ENCODE results near the gene FGR.
A peak's percentile ranks its signal among the peaks of the same experiment; 100 is the strongest.

Gene FGR

GRCh38 chr1:27572019-27572678 is 62.8 kb downstream of the FGR start:
- no peak overlapping the region for H3K4me3 ChIP-seq (ENCODE audit: low read depth, low read length)

DNA sequence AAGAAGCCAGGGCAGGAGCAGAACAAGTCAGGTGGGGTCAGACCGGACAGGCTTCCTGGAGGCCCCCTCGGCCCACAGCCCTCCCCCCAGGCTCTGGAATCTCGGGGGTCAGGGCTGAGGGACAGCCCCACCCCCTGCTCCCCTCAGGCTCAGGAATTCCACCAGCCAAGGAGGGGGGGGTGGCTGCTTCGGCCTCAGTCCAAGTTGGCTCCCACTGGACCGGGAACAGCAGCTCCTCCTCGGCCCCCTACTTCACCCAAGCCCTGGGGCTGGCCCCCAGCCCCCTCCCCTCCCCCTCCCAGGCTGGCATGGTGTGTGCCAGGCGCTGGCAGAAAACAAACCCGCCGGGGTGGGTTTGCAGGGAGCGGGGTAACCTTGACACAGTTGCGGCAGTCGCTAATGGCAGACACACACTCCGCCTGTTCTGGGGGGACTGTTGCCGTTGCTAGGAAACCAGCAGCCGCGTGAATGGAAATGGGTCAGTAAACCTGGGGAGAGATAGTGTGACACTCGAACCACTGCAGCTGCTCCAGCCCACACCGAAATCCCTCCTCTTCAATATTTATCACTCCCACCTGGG is 63.5 kb downstream of the FGR start:
- no peak for DNase-seq (ENCODE audit: low read depth)
- TF ChIP-seq CTCF (IDR thresholded peaks at IDR 0.05; ENCODE audit: insufficient read depth, low read depth, low read length, missing control alignments): no peak

More at GRCh38 chr1:27572019-27572678, 62.8 kb downstream of the FGR start:
- TF ChIP-seq CTCF (IDR thresholded peaks at IDR 0.05; ENCODE audit: insufficient read depth, low read depth, low read length, missing control alignments): no peak
- DNase-seq (ENCODE audit: low read depth): no peak

GRCh38 chr1:27570784-27571183 is 64.2 kb downstream of the FGR start:
- TF ChIP-seq CTCF (IDR thresholded peaks at IDR 0.05; ENCODE audit: insufficient read depth, low read depth, low read length, missing control alignments): no peak
- DNase-seq (ENCODE audit: low read depth): no peak
- H3K4me3 ChIP-seq (ENCODE audit: low read depth, low read length): no peak overlapping the region

More for the DNA sequence above, 63.5 kb downstream of the FGR start:
- no peak overlapping the region for H3K4me3 ChIP-seq (ENCODE audit: low read depth, low read length)

DNA sequence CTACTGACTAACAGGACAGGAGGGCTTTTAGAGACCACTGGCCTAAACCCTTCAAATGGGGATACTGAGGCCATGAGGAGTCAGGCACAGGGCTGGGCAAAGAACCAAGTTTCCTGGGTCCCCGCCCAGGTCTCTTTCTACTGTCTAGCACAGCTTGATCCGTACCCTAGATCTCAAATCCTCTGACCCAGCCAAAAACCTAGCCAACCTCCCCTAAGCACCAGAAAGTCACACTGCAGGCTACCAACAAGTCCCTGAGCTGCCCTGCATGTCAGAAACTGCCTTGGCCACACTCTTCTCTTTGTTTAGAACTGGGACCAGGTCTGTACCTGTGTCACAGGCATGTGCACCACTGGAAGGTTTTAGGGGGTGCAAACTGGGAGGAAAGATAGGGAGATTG is 64.6 kb downstream of the FGR start:
- no peak for DNase-seq (ENCODE audit: low read depth)
- TF ChIP-seq CTCF (IDR thresholded peaks at IDR 0.05; ENCODE audit: insufficient read depth, low read depth, low read length, missing control alignments): no peak
- H3K4me3 ChIP-seq (ENCODE audit: low read depth, low read length): no peak overlapping the region

DNA sequence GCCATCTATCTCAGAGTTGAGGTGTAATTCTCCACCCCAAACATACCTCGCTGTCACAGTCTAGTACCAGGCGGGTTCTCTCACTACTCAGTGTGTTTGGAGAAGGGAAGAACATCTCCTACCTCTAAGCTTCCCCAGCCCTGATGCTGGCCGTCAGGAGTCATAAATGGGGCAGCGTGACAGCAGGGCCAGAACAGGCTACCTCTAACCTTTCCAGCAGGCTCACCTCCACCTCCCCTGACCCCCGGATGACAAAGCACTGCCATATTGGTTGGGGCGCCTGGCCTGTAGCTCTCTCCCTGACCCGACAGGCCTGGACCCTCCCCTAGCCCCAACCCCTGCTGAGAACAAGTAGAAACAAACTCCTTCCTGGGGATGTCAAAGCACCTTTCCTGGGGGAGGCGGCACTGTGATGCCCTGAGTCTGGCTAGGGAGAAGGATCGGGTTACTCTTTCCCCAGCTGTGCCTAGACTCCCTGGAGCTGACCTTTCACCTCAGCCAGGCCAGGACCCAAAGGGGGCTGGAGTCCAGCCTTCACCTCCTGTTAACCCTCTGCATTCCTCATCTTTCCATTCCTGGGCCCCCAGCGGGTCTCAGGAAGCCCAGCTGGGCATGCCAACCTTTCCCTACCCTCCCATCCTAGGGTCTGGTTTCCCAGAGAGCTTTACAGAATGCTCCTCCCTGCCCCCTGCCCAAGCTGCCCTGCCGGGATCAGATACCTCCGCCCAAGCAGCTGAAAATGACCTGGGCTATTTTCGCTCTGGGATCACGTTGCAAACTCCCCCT is 65.3 kb downstream of the FGR start:
- DNase-seq (ENCODE audit: low read depth): no peak

DNA sequence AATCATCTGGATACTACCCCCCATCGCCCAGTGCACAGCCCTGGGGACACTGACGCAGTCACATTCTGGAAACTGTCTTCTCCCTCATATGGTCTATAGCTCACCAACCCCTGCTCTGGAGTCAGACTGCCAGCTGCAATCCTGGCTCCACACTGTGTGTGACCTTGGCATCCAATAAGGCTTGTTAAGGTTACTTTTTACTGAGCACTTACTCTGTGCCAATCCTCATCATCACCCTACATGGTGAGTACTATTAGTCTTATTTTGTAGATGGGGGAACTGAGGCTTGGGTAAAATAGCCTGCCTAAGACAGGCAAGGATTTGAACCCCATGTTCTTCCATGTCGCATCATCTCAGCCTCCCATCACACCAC is 65.9 kb downstream of the FGR start:
- DNase-seq (ENCODE audit: low read depth): no peak
- no peak for TF ChIP-seq CTCF (IDR thresholded peaks at IDR 0.05; ENCODE audit: insufficient read depth, low read depth, low read length, missing control alignments)
- peak overlapping the region; percentile 37 for H3K4me3 ChIP-seq (ENCODE audit: low read depth, low read length)

More for the DNA sequence above, 65.3 kb downstream of the FGR start:
- TF ChIP-seq CTCF (IDR thresholded peaks at IDR 0.05; ENCODE audit: insufficient read depth, low read depth, low read length, missing control alignments): no peak
- no peak overlapping the region for H3K4me3 ChIP-seq (ENCODE audit: low read depth, low read length)
